Measurements from ENCODE around the gene GAB2. TPM values are rescaled to one million over a fixed set of nuclear protein-coding genes. Genes with fewer than 3 reads are reported as not detected.
A peak's percentile ranks its signal among the peaks of the same experiment; 100 is the strongest.

GAB2 gene
- total RNA-seq, 4 donors from 2014 or later, result 18.0 to 42.4 (median 26.0) TPM

DNA sequence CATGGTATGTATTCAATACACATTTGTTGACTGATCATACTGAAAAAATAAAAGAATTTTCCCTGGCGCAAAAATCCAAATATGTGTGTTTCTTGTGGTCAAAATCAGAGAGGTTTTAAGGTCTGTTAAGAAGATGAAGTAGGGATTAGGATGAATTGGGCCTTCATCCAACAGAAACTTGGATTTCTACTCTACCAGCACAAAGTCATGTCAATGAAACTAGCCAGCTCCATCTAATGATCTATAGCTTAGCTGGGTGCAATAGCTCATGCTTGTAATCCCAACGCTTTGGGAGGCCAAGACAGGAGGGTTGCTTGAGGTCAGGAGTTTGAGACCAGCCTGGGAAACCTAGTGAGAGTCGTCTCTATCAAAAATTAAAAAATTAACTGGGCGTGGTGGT, 163.4 kb downstream of the GAB2 start:
- DNase-seq (ENCODE audit: extremely low spot score), result peak; percentile 2
- Histone ChIP-seq H3K36me3 (peaks cover 0 to 10% (median 8%) of the 10 kb centered on the region in 4 donors), H3K27ac (replicated peaks in 1 of 4) (no peak overlapping the region), H3K27me3 (no peaks in the 10 kb centered on the region), H3K9me3 (no peaks in the 10 kb centered on the region), H3K4me1 (peaks cover 24 to 46% (median 29%) of the 10 kb centered on the region in 4 donors), H3K4me3 (no peak overlapping the region)
- intact Hi-C loops (cut with DNase I), result no loop called here
- WGBS, result 96% methylated on average over 4 of the region's 4 CpGs
- no peak for TF ChIP-seq POLR2A (IDR thresholded peaks at IDR 0.05; ENCODE audit: low read depth)
- TF ChIP-seq, protein P1, sequence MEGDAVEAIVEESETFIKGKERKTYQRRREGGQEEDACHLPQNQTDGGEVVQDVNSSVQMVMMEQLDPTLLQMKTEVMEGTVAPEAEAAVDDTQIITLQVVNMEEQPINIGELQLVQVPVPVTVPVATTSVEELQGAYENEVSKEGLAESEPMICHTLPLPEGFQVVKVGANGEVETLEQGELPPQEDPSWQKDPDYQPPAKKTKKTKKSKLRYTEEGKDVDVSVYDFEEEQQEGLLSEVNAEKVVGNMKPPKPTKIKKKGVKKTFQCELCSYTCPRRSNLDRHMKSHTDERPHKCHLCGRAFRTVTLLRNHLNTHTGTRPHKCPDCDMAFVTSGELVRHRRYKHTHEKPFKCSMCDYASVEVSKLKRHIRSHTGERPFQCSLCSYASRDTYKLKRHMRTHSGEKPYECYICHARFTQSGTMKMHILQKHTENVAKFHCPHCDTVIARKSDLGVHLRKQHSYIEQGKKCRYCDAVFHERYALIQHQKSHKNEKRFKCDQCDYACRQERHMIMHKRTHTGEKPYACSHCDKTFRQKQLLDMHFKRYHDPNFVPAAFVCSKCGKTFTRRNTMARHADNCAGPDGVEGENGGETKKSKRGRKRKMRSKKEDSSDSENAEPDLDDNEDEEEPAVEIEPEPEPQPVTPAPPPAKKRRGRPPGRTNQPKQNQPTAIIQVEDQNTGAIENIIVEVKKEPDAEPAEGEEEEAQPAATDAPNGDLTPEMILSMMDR (IDR thresholded peaks at IDR 0.05), result no peak
- TF ChIP-seq EP300 (IDR thresholded peaks at IDR 0.05), result no peak
- TF ChIP-seq POLR2AphosphoS5 (IDR thresholded peaks at IDR 0.05), result no peak

DNA sequence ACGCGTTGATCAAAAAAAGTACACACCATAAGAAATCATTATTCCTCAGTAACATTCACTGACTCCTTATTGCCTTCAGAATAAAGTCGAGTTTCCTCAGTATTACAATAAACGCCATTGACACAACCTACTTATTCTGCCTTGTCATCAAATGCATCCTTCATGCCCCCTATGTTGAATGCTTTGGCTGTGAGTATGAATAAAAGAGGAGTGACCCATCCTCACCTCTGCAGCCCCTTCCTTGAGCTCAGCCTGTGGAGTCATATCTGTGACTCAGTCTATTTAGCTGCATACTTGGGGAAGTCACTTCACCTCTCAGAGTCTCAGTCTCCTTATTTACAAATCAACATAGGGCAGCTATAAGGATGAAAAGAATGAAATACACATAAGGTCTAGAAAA, 163.8 kb downstream of the GAB2 start:
- peaks cover 0 to 15% (median 10%) of the 10 kb centered on the region in 4 donors for H3K36me3 ChIP-seq

DNA sequence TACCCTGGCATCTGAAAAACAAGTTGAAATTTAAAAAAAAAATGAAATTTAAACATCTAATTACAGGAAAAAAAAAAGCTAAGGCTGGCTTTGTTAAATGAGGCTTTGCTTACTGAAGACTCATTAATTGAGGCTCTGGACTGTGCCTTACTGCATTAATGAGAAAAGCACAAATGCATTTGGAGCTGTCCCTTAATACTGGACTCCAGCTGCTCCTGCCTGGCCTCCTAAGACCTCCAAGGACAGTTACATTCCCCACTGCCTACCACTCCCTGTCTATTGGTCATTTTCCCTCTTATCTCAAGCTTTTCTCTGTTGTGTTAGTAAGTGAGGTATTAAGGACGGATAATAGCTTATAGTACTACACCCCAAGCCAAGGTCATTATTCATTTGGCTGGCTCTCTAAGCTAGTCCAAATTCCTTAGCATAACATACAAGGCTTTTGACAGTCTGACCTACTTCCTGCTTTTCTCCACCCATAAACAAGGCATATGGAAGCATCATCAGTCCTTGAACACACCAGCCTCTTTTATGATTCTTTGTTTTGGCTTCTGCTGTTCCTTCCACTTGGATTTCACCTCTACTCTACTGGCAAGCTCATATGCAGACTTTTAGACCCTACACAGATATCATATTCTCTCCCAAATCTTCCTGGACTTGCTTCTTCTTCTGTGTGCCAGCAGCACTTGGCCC, 166.4 kb downstream of the GAB2 start:
- H3K27ac ChIP-seq (replicated peaks in 1 of 4), result no peak overlapping the region
- 25% methylated on average over 1 of the region's 1 CpG for WGBS
- DNase-seq (ENCODE audit: extremely low spot score), result peak; percentile 29
- no peaks in the 10 kb centered on the region for H3K9me3 ChIP-seq
- H3K27me3 ChIP-seq, result no peaks in the 10 kb centered on the region
- TF ChIP-seq POLR2AphosphoS5 (IDR thresholded peaks at IDR 0.05) (no peak), POLR2A (IDR thresholded peaks at IDR 0.05; ENCODE audit: low read depth) (no peak), EP300 (IDR thresholded peaks at IDR 0.05) (no peak)
- TF ChIP-seq, protein P1 (IDR thresholded peaks at IDR 0.05), result no peak
- intact Hi-C loops (cut with DNase I), result no loop called here
- H3K36me3 ChIP-seq, result peaks cover 4 to 34% (median 20%) of the 10 kb centered on the region in 4 donors
- peaks cover 9 to 30% (median 14%) of the 10 kb centered on the region in 4 donors for H3K4me1 ChIP-seq
- no peak overlapping the region for H3K4me3 ChIP-seq

More for the DNA sequence above, 163.8 kb downstream of the GAB2 start:
- no peaks in the 10 kb centered on the region for H3K27me3 ChIP-seq
- H3K4me3 ChIP-seq, result no peak overlapping the region
- peaks cover 24 to 46% (median 29%) of the 10 kb centered on the region in 4 donors for H3K4me1 ChIP-seq
- H3K9me3 ChIP-seq, result no peaks in the 10 kb centered on the region
- DNase-seq (ENCODE audit: extremely low spot score), result peak; percentile 8
- H3K27ac ChIP-seq (replicated peaks in 1 of 4), result no peak overlapping the region
- intact Hi-C loops (cut with DNase I), result no loop called here
- TF ChIP-seq EP300 (IDR thresholded peaks at IDR 0.05), result no peak
- TF ChIP-seq, protein P1 (IDR thresholded peaks at IDR 0.05), result no peak
- TF ChIP-seq POLR2A (IDR thresholded peaks at IDR 0.05; ENCODE audit: low read depth), result no peak
- TF ChIP-seq POLR2AphosphoS5 (IDR thresholded peaks at IDR 0.05), result no peak
- 90% methylated on average over 4 of the region's 4 CpGs for WGBS

DNA sequence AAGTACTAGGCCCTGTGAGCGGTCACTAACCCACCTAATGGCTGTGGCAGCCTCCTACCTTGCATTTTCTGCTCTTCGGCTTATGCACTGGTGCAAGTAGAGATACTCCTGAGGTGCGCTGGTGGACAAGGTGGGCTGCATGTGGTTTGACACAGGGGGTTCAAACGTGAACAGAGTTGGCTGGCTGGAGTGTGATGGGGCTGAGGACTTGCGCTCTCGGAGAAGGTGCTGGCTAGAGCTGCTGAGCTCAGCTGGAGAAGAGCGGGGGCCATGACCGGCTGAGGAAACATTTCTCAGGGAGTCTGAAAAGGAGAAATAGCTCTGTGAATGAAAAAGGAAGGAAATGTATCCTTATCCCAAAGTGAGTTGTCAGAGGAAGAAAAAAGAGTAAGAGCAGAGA, 167.5 kb downstream of the GAB2 start:
- intact Hi-C loops (cut with DNase I), result no loop called here
- Histone ChIP-seq H3K4me3 (no peak overlapping the region), H3K4me1 (peaks cover 8 to 21% (median 14%) of the 10 kb centered on the region in 4 donors), H3K27me3 (no peaks in the 10 kb centered on the region), H3K36me3 (peaks cover 4 to 34% (median 20%) of the 10 kb centered on the region in 4 donors), H3K9me3 (no peaks in the 10 kb centered on the region), H3K27ac (replicated peaks in 1 of 4) (no peak overlapping the region)
- TF ChIP-seq EP300 (IDR thresholded peaks at IDR 0.05) (no peak), POLR2A (IDR thresholded peaks at IDR 0.05; ENCODE audit: low read depth) (no peak), POLR2AphosphoS5 (IDR thresholded peaks at IDR 0.05) (no peak)
- TF ChIP-seq, protein P1 (IDR thresholded peaks at IDR 0.05), result no peak
- WGBS, result 88% methylated on average over 8 of the region's 8 CpGs
- DNase-seq (ENCODE audit: extremely low spot score), result peak; percentile 60
